ENCODE measurements around the gene KRTAP20-4. TPM values are rescaled to one million over a fixed set of nuclear protein-coding genes. Genes with fewer than 3 reads are reported as not detected.

The KRTAP20-4 gene
- total RNA-seq, 6 donors from 2014 or later: not detected

Small RNA genes lying within 50 kb of the gene (small RNA-seq; reads per million reads assigned to genes)
- 0 reads per million in 4 donors for gene KRTAP20-1
- 0 reads per million in 4 donors for gene KRTAP20-3
- 0 reads per million in 4 donors for gene KRTAP20-4
- gene KRTAP22-1: 0 reads per million in 4 donors
- gene KRTAP22-2: 0 reads per million in 4 donors

Other genes with a start within 250 kb of the KRTAP20-4 start
- gene KRTAP13-2, start 248.4 kb upstream of the KRTAP20-4 start, total RNA-seq: not detected
- not detected for gene KRTAP13-1, start 224.6 kb upstream of the KRTAP20-4 start, total RNA-seq
- not detected for gene KRTAP13-3, start 194.7 kb upstream of the KRTAP20-4 start, total RNA-seq
- gene KRTAP13-4, start 190.4 kb upstream of the KRTAP20-4 start, total RNA-seq: not detected
- not detected for gene KRTAP15-1, start 180.4 kb upstream of the KRTAP20-4 start, total RNA-seq
- gene KRTAP19-1, start 140.3 kb upstream of the KRTAP20-4 start, total RNA-seq: not detected
- not detected for gene KRTAP19-2, start 133.2 kb upstream of the KRTAP20-4 start, total RNA-seq
- gene KRTAP19-3, start 128.6 kb upstream of the KRTAP20-4 start, total RNA-seq: not detected
- not detected for gene KRTAP19-4, start 123.5 kb upstream of the KRTAP20-4 start, total RNA-seq
- not detected for gene KRTAP19-5, start 118.5 kb upstream of the KRTAP20-4 start, total RNA-seq
- not detected for gene KRTAP19-6, start 78.8 kb upstream of the KRTAP20-4 start, total RNA-seq
- not detected for gene KRTAP19-7, start 59.3 kb upstream of the KRTAP20-4 start, total RNA-seq
- not detected for gene KRTAP22-2, start 30.2 kb upstream of the KRTAP20-4 start, total RNA-seq
- not detected for gene KRTAP6-3, start 28.2 kb upstream of the KRTAP20-4 start, total RNA-seq
- not detected for gene KRTAP6-2, start 21.7 kb upstream of the KRTAP20-4 start, total RNA-seq
- not detected for gene KRTAP22-1, start 19.5 kb upstream of the KRTAP20-4 start, total RNA-seq
- not detected for gene KRTAP6-1, start 6.7 kb upstream of the KRTAP20-4 start, total RNA-seq
- not detected for gene KRTAP20-1, start 4.2 kb upstream of the KRTAP20-4 start, total RNA-seq
- gene KRTAP20-2, start 14.6 kb downstream of the KRTAP20-4 start, total RNA-seq: not detected
- gene KRTAP20-3, start 22.2 kb downstream of the KRTAP20-4 start, total RNA-seq: not detected
- gene KRTAP21-3, start 98.2 kb downstream of the KRTAP20-4 start, total RNA-seq: not detected
- not detected for gene KRTAP21-2, start 126.6 kb downstream of the KRTAP20-4 start, total RNA-seq
- gene KRTAP21-1, start 134.8 kb downstream of the KRTAP20-4 start, total RNA-seq: not detected
- gene KRTAP8-1, start 192.6 kb downstream of the KRTAP20-4 start, total RNA-seq: not detected
- gene KRTAP7-1, start 209.1 kb downstream of the KRTAP20-4 start, total RNA-seq: not detected

Data from upper lobe of left lung (tissue), 6 donors.